GM10266 (cell line): ENCODE results near the gene CFAP57.

ENCODE experiments used
- DNase-seq: peaks from one replicate; pipeline ENCODE4 v3.0.0; 2012; ENCODE audit errors: extremely low spot score
- TF ChIP-seq, protein P1 (sequence below): IDR thresholded peaks from 2 replicates; pipeline ENCODE4 v1.5.1; 2012; ENCODE audit warnings: mild to moderate bottlenecking, low read depth; ENCODE audit not compliant: control insufficient read depth, insufficient read depth; ENCODE audit errors: missing control alignments

Gene CFAP57

DNA sequence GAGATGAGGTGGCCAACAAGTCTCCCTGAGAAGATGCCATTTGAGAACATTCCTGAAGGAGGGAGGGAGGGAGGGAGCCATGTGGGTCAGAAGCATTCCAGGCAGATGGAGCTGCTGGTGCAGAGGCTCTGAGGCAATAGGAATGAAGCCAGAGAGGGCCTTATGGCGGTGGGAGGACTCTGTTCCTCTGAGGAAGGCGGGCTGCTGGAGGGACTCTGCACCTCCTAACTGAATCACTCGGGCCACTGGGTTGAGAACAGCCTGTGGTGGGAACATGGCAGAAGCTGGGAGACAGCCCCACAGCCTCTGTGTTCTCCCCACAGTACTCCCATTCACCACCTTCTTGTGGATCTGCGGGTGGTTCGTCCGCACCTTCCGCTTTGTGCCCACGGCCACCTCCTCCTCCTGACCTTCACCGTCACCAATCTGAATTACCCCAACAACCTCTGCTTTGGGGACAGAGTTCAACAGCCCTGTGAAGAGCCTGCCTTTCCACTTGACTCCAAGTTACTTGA, 95.2 kb downstream of the CFAP57 start:
- TF ChIP-seq, protein P1, sequence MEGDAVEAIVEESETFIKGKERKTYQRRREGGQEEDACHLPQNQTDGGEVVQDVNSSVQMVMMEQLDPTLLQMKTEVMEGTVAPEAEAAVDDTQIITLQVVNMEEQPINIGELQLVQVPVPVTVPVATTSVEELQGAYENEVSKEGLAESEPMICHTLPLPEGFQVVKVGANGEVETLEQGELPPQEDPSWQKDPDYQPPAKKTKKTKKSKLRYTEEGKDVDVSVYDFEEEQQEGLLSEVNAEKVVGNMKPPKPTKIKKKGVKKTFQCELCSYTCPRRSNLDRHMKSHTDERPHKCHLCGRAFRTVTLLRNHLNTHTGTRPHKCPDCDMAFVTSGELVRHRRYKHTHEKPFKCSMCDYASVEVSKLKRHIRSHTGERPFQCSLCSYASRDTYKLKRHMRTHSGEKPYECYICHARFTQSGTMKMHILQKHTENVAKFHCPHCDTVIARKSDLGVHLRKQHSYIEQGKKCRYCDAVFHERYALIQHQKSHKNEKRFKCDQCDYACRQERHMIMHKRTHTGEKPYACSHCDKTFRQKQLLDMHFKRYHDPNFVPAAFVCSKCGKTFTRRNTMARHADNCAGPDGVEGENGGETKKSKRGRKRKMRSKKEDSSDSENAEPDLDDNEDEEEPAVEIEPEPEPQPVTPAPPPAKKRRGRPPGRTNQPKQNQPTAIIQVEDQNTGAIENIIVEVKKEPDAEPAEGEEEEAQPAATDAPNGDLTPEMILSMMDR: no peak
- DNase-seq: no peak

DNA sequence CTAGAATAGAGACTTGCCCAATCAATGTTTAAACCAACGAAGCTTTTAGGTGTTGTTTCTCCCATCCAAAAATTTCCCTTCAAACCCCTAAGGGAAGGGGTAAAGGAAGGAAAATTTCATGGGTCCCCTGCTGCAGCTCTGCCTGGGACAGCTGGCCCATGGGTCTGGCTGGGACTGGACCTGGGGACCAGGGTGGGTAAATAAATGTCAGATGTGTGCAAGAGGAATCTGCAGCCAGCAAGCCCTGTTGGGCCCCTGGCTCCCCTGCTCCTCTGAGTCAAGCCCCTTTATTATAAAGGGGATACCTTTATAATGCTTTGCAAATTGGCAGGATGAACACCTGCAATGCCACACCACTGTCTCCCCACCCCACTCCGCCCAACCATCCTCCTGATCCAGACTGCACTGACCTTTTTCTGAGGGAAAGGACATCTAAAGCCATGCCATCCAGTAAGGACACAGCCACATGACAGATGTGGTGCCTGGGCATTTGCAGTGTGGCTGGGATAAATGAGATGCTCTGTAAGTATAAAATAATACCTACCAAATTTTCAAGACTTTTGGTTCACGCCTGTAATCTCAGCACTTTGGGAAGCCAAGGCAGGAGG, 95.8 kb downstream of the CFAP57 start:
- TF ChIP-seq, protein P1: no peak
- DNase-seq: no peak

DNA sequence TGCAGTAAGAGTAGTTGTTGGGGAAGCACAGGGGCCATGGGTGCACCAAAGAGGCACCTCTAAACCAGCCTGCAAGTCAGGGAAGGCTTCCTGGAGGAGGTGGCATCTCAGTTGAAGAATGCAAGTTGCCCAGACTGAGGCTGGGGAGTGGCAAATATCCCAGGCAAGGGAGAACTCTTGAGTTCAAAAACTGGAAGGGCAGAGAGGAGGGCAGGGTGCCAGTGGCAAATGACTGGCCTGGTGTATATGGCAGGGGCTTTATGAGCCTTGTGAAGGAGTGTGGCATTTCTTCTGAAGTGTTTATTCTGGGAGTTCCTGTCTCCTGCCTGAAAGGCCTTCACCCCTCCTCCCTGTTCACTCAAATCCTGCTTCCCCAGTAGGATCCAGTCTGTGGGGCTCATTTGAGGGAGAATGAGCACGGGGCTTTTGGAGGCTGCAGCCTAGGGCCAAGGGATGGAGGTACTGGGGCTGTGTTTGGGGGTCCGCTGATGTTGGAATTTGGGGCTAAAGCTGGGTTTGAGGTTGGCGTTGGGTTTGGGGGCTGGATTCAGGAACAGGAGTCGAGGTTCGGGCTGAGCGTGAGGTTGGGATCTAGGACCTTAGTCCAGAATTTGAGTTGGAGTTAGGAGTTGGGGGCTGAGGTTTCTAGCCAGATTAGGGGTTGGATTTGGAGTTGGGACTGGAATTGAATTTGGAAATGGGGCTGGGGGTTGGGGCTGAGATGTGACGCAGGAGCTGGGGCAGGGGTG, 97.7 kb downstream of the CFAP57 start, which contains the start of gene TMEM125:
TSS of gene TMEM125 (plus strand) at position 357 of the 749 bp plus-strand sequence. CDS start 2,740 bp downstream, outside the sequence.
- TF ChIP-seq, protein P1: no peak
- DNase-seq: no peak

DNA sequence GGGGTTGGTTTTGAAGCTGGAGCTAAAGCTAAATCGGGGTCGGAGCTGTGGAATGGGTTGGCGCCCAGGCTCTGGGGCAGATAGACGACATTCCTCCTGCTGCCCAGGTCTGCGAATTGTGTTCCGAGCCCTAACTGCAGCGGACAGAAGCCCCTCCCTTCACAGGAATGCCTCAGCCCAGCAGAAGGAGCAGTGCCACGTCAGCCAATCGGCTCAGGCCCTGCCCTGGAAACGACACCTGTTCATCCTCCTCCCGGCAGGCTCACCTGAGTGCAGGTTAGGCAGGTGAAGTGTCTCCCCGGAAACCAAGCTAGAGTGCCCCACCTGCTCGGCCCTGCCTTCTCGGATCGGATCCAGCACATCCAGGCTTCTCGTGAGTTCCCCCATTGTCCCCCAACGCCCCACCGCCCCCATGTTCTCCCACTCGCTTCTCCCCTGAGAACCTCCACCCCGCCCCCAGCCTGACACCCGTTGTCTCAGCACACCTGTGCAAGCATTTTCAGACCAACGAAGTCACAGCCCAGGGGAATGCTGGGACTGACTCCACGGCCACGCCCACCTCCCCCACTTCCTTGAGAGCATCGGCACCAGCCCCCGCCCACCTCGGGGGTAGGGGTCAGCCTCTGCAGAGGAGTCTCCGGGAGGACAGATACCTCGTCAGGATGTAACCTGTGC, 98.4 kb downstream of the CFAP57 start:
- peak; percentile 55 for DNase-seq
- TF ChIP-seq, protein P1: no peak

DNA sequence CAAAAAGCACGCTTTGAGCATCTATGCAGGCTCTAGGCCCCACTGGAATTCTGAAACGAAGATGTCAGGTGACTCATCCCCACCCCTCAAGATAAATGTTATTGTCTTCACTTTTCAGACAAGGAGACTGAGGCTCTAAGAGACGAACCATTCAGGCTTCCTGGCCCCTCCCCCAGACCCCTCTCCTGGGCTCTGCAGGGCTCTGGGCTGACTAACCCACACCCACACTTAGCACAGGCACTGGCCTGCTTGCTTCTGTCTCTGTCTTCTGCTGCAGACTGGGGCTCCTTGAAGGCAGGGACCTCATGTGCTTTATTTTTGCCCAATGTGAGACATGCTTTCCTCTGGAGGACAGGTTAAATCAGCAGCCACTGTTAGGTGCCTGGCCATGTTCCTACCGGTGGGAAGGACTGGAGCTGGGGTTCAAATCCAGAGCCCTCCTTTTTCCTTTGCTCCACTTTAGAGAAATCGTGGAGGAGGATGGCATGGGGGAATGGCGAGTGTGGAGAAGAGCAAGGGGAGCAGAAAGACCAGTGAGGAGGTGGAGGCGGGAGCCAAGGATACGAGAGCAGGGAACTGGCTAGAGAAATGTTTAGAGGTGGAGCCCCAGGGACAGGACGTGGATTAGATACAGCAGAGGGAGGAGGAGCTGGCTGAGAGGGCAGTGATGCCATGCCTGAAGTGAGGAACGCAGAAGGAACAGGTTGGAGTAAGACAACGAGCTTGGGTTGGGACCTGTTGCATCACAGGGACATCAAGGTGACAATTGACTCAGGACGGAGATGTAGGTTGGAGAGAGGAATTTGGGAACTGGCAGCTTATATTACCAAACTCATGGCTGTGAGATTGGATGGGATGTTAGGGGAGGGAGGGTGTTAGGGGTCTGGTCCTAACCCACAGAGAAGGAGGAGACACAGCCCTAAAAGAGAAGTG, 99.3 kb downstream of the CFAP57 start:
- DNase-seq: no peak
- TF ChIP-seq, protein P1: no peak

DNA sequence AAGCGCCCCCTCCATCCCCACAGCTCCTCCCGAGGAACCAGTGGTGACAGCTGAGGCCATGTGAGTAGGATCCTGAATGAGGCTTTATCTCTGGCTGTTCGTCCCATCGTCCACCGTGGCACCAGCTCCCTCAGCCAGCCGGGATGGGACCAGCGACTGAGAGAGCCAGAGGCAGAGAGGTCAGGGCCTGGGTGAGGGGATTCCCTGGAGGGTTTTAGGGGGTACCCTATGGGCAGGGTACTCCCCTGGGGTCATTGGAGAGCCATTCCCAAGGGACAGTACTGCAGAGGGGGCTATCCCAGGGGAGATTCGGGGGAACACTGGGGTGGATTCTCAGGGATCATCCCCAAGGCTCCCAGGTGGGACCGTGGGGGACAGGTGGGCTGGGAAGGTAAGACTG, 100.0 kb downstream of the CFAP57 start:
- TF ChIP-seq, protein P1: no peak
- DNase-seq: peak; percentile 10
